T-helper 17 cell (primary cell): ENCODE measurements around the gene TPM2. TPM values are rescaled to one million over a fixed set of nuclear protein-coding genes. Genes with fewer than 3 reads are reported as not detected.

Experiments used
- ATAC-seq: fragments of 150-1000 bp; cut with Tn5 transposase; 2 replicates; pipeline ENCODE4 v1.10.0; 2021; ENCODE audit warnings: mild to moderate bottlenecking, moderate library complexity
- DNase-seq, 3 donors: peaks; one replicate each; pipeline versions ENCODE4 v3.0.0 to v3.0.0-alpha.2; 2020 to 2021
- H3K9me3 ChIP-seq: one replicate; pipeline ENCODE4 v1.7.0; 2013; ENCODE audit warnings: low read length, mild to moderate bottlenecking; ENCODE audit not compliant: control insufficient read depth, poor library complexity, severe bottlenecking
- H3K27ac Mint-ChIP-seq: one replicate; pipeline ENCODE4 v1.8.0; 2022; ENCODE audit warnings: mild to moderate bottlenecking, moderate library complexity, mixed read lengths
- H3K27me3 Mint-ChIP-seq: one replicate; pipeline ENCODE4 v1.8.0; 2022; ENCODE audit warnings: mixed read lengths
- H3K36me3 Mint-ChIP-seq: one replicate; pipeline ENCODE4 v1.8.0; 2022; ENCODE audit warnings: low read depth, mixed read lengths
- H3K4me1 Mint-ChIP-seq: one replicate; pipeline ENCODE4 v1.8.0; 2022; ENCODE audit warnings: mild to moderate bottlenecking, mixed read lengths
- H3K4me3 Mint-ChIP-seq: one replicate; pipeline ENCODE4 v1.8.0; 2022; ENCODE audit warnings: mild to moderate bottlenecking, moderate library complexity, mixed read lengths
- total RNA-seq, 4 donors: library from RNA in 2 of 4; stranded (reverse) in 2 of 4; gene quantifications; one replicate each; pipeline ENCODE4 v1.2.3 and lab custom pipeline; 2022 to 2026

TPM2 gene
- total RNA-seq, 2 donors from 2014 or later, result 29.2 to 33.9 TPM

DNA sequence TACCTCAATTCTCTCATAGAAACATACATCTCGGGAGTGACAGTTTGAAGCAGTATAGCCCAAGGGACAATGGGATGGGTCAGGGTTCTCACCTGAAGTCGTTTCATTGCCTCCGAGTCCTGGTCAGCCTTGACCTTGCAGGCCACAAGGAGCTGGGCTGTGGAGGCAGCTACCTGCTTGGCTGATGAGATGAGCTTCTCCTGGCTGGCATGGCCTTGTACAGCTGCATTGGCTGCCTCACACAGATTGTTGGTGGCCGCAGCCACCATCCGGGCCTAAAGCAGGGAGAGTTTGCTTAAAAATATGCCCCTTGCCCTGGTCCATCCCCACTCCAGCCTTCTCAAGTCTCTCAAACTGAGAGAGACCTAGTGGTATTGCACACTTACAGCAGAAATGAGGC lies 8.5 kb upstream of the TPM2 start:
- H3K27ac Mint-ChIP-seq, result peak overlapping the region; percentile 62
- no peak for DNase-seq
- H3K36me3 Mint-ChIP-seq, result peaks cover 9% of the 10 kb centered on the region
- no peaks in the 10 kb centered on the region for H3K27me3 Mint-ChIP-seq
- H3K4me1 Mint-ChIP-seq, result peaks cover 10% of the 10 kb centered on the region
- H3K9me3 ChIP-seq, result no peaks in the 10 kb centered on the region
- no peak overlapping the region for H3K4me3 Mint-ChIP-seq
- ATAC-seq, result no peak

DNA sequence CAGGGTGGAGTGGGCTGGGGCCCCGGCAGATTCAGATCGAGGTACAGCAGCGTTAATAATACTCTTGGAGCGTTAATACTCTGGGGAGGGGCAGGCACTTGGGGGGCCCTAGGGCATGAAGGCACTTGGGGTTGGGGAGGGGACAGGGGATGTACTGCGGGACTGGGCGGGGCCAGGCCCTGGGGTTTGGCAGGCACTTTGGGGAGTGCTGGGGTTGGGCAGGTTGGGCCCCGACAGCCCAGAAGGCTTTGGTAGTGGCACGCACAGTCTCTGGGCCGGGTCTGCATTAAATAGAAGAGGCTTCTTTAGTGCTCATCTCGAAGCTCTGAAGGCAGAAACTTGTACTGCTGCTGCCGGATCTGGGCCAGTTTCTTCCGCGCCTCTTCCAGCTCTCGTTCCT lies 7.8 kb upstream of the TPM2 start:
- DNase-seq (no peak), ATAC-seq (no peak)
- H3K36me3 Mint-ChIP-seq, result peaks cover 4% of the 10 kb centered on the region
- H3K27ac Mint-ChIP-seq, result peak overlapping the region; percentile 62
- H3K4me1 Mint-ChIP-seq, result peaks cover 10% of the 10 kb centered on the region
- no peaks in the 10 kb centered on the region for H3K9me3 ChIP-seq
- H3K27me3 Mint-ChIP-seq, result no peaks in the 10 kb centered on the region
- no peak overlapping the region for H3K4me3 Mint-ChIP-seq

DNA sequence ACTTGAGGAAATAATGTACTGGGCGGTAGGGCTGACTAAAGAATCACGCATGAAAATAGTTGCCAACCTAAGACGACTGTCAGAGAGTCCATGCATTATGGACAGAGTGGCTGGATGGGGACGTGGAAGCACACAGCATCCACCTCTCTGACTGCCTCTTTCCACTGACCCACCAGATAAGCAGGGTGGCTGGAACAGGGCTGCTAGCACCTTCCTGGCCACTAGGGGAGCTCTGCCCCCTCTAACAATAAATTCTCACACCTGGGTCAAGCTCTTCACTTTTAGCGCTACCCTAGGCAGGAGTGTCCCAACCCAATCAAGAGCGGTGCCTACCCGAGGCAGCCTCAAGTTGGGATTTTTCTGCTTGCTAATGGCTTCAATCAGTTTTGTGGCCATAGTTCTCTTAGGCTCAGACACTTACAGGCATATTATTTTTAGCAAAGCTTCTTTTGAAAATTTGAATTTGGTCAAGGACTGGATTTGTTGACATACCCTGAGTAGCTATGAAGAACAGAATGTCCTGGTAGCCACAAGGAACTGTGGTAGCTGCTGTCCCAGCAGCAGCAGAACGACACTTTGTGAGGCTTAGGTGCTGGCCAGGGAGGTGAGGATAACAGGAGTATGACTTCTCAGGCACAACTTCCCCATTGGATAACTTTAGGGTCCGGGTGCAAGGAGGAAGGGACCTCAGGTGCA lies 6.9 kb upstream of the TPM2 start:
- no peaks in the 10 kb centered on the region for H3K9me3 ChIP-seq
- DNase-seq, result peak; percentile 32 to 55 (median 34)
- Mint-ChIP-seq H3K4me1 (peaks cover 14% of the 10 kb centered on the region), H3K27ac (peak overlapping the region; percentile 62), H3K4me3 (no peak overlapping the region), H3K27me3 (no peaks in the 10 kb centered on the region), H3K36me3 (peaks cover 4% of the 10 kb centered on the region)
- ATAC-seq, result peak; percentile 91

DNA sequence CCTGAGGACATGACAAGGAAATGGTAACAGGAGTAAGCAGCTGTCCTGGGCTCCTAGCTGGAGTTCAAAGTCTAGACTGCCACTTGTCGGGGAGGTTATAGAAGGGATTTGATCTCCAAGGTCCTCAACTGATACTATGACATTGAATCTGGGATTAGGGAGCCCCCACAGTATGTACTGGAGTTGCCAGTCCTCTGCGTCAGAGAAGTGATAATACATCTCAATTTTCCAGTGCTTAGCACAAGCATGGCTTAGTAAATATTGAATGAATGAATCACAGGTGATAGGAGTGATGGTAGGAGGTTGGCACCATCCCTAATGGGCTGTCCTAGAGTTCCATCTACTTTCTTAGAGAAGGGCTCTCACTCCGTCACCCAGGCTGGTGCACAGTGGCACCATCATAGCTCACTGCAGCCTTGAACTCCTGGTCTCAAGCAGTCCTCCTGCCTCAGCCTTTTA lies 6.2 kb upstream of the TPM2 start:
- DNase-seq (no peak), ATAC-seq (peak; percentile 9)
- peaks cover 4% of the 10 kb centered on the region for H3K36me3 Mint-ChIP-seq
- H3K4me3 Mint-ChIP-seq, result no peak overlapping the region
- no peaks in the 10 kb centered on the region for H3K9me3 ChIP-seq
- H3K27ac Mint-ChIP-seq, result no peak overlapping the region
- peaks cover 19% of the 10 kb centered on the region for H3K4me1 Mint-ChIP-seq
- H3K27me3 Mint-ChIP-seq, result no peaks in the 10 kb centered on the region

DNA sequence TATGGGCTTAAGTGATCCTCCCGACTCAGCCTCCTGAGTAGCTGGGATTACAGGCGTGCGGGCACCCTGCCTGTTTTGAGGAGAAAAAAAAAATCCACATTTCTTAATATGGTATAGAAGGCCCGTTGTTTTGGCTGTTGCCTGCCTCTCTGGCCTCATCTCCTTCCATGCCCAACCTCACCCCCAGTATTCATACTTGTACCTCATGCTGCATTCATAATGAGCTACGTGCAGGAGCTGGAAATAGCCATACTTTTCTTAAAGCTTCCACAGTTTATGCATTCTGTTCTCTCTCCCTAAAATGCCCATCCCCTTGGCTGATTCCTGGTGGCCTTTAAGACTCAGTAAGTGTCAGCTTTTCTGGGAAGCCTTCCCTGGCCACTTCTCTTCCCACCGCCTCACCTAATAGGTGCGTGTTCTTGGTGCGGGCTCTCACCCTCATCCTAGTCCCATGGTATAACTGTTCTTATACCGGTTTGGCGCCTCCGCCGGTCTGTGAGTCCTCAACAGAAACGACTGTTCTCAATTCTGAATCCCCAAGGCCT lies 2.1 kb upstream of the TPM2 start:
- H3K4me3 Mint-ChIP-seq, result peak overlapping the region; percentile 90
- no peaks in the 10 kb centered on the region for H3K36me3 Mint-ChIP-seq
- ATAC-seq, result no peak
- peaks cover 25% of the 10 kb centered on the region for H3K4me1 Mint-ChIP-seq
- no peaks in the 10 kb centered on the region for H3K9me3 ChIP-seq
- H3K27ac Mint-ChIP-seq, result peak overlapping the region; percentile 81
- no peak for DNase-seq
- H3K27me3 Mint-ChIP-seq, result no peaks in the 10 kb centered on the region

DNA sequence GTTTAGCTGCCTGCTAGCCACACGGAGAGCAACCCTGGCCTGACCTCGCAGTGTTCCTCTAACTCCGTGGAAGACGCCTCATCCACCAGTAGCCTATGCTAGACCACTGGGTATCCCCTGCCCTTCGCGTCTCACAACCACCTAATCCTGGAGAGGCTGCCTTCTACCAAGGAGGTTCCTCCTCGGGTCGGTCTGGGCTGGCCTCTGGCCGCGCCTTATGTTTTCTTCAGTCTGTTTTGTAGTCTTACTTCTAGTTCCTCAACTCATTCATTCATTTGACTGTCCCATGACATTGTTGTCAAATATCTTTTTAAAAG lies 1.6 kb upstream of the TPM2 start:
- ATAC-seq, result peak; percentile 22
- Mint-ChIP-seq H3K4me3 (peak overlapping the region; percentile 90), H3K27ac (peak overlapping the region; percentile 81), H3K27me3 (no peaks in the 10 kb centered on the region), H3K4me1 (peaks cover 19% of the 10 kb centered on the region), H3K36me3 (no peaks in the 10 kb centered on the region)
- H3K9me3 ChIP-seq, result no peaks in the 10 kb centered on the region
- no peak for DNase-seq

DNA sequence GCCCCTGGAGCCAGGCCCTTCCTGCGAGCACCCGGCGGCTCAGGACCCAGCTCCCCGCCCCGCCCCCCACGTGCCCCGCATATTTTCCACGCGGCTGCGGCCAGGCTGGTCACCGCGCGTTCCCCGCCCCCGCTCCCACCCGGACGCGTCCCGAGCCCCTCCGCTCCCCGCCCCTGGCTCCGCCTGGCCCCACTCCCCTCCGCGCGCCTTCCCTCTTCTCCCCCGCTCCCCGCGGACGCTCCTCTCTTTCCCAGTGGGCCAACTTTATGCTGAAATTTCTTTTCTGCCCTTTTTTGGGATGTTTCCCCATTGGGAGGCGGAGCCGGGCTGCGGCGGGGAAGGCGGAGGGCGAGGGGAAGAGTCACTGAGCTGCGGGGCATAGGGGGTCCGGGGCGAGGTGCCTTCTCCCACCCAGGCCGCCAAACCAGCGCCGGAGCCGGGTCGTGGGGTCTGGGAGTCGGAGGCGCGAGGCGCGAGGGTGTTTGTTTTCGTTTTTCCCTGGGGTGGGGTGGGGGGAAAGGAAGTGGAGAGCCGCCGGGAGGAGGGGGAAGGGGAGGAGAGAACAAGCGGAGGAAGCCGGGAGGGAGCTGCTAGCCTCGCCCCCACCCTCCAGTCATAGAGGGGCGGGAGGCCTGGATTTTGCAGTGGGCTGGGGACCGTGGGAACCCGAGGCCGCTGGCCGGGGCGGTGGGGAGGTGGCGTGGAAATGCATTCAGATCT lies 1.0 kb upstream of the TPM2 start:
- DNase-seq (no peak), ATAC-seq (peak; percentile 58)
- Mint-ChIP-seq H3K4me1 (peaks cover 20% of the 10 kb centered on the region), H3K4me3 (peak overlapping the region; percentile 90), H3K36me3 (no peaks in the 10 kb centered on the region), H3K27ac (peak overlapping the region; percentile 81), H3K27me3 (no peaks in the 10 kb centered on the region)
- H3K9me3 ChIP-seq, result no peaks in the 10 kb centered on the region

DNA sequence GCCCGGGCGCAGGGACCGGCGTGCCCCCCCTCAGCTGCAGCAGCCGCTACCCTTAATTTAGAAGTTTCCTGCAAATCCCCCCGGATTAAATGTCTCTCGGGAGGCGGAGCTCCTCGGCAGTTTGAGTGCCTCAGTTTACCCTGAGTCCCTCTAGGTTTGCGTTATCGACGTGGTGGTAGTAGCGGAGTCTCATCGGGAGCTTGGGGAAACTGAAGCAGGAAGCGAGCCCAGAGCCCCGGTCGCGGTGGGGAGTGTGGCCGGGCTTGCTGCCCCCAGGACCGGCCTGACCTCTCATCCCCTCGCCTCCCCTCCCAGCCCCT lies 529 bp upstream of the TPM2 start:
- H3K9me3 ChIP-seq, result no peaks in the 10 kb centered on the region
- Mint-ChIP-seq H3K27me3 (no peaks in the 10 kb centered on the region), H3K27ac (no peak overlapping the region), H3K4me1 (peaks cover 20% of the 10 kb centered on the region), H3K36me3 (no peaks in the 10 kb centered on the region), H3K4me3 (peak overlapping the region; percentile 90)
- DNase-seq, result no peak
- ATAC-seq, result peak; percentile 20

DNA sequence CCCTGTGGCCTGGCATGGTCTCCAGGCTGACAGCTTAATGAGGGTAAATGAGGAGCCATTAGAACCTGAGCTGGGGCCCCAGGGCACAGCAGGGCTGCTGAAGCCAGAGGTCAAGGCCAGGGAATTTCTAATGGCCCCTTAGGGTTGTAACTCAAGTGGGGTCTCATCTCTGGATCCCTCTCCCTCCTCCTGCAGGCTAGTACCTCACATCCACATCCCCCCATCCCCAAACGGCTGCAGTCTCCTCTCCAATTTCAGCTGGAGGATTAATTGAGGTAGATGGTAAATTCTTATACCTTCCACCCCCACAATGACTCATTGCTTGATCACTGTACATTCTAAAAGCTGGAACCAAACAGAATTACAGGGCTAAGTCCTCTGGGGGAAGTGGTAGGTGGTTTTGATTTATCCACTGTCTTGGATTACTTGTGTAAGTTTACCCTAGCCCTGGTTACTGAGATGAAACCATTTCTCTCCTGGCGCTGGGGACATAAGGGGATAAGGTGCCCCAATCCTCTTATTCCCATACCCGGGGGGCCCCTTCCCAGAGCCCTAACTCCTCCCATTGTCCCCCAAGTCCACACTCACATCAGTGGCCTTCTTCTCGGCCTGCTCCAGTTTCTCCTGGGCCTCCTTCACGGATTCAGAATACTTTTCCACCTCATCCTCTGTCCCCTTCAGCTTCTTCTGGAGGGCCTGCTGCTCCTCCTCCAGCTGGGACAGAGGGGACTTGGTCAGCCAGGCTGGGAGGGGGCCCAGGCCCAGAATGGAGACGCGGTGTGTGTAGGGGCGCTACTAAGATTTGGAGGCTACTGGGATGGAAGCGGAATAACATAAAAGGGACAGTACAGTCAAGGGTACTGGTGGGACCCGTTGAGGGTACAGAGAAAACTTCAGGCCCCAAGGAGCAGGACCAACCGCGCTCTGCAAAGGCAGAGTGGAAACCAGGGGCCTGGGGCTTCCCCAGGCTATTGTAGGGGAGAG lies 875 bp downstream of the TPM2 start:
- ATAC-seq (no peak), DNase-seq (no peak)
- Mint-ChIP-seq H3K4me3 (peak overlapping the region; percentile 74), H3K27ac (no peak overlapping the region), H3K4me1 (peaks cover 20% of the 10 kb centered on the region), H3K27me3 (no peaks in the 10 kb centered on the region), H3K36me3 (no peaks in the 10 kb centered on the region)
- no peaks in the 10 kb centered on the region for H3K9me3 ChIP-seq

DNA sequence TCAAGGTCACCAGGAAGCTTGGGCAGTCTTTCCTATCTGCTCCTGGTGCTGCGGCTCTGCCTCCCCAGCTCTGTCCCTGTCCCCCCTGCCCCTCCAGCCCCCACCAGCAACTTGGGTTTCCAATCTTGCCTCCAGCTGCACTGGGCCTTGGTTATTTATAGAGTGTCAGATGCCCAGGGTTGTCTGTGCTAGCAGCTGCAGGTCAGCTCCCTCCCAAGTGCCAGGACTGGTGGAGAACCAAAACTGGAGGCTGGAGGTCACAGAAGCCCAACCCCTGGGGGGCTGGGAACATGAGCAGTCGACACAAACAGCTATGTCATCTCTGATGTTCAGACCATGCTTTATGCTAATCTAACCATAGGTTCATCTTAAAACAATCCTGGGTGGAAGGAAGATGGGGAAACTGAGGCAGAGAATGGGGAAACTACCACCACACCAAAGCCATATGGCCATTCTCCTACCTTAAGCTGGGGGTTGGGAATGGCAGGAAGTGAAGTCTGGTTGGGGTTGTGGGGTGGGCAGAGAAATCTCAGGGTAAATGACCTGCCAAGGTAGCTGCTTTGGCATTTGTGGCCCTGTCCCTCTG lies 1.7 kb downstream of the TPM2 start:
- Mint-ChIP-seq H3K4me3 (no peak overlapping the region), H3K36me3 (no peaks in the 10 kb centered on the region), H3K27me3 (no peaks in the 10 kb centered on the region), H3K4me1 (peaks cover 20% of the 10 kb centered on the region), H3K27ac (no peak overlapping the region)
- ATAC-seq, result no peak
- DNase-seq, result no peak
- H3K9me3 ChIP-seq, result no peaks in the 10 kb centered on the region

DNA sequence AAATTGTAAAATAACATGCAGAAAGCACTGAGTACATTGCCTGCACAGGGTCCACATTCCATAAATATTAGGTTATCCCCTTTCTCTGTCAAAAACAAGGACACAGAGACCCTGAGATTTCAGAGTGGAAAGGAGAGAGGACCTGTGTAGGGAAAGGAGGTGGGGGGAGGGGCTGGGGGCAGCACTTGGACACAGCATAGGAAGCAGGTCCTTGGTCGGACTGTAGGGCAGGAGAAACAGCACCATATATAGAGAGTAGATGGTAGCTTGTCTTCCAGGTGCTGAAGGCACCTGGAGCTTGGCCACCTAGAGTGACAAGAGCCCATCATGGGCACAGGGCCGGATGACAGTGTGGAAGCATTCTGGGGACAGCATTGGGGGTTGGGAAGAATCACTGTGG lies 2.4 kb downstream of the TPM2 start:
- ATAC-seq (no peak), DNase-seq (no peak)
- H3K9me3 ChIP-seq, result no peaks in the 10 kb centered on the region
- no peaks in the 10 kb centered on the region for H3K27me3 Mint-ChIP-seq
- peaks cover 20% of the 10 kb centered on the region for H3K4me1 Mint-ChIP-seq
- no peak overlapping the region for H3K4me3 Mint-ChIP-seq
- no peaks in the 10 kb centered on the region for H3K36me3 Mint-ChIP-seq
- H3K27ac Mint-ChIP-seq, result no peak overlapping the region

DNA sequence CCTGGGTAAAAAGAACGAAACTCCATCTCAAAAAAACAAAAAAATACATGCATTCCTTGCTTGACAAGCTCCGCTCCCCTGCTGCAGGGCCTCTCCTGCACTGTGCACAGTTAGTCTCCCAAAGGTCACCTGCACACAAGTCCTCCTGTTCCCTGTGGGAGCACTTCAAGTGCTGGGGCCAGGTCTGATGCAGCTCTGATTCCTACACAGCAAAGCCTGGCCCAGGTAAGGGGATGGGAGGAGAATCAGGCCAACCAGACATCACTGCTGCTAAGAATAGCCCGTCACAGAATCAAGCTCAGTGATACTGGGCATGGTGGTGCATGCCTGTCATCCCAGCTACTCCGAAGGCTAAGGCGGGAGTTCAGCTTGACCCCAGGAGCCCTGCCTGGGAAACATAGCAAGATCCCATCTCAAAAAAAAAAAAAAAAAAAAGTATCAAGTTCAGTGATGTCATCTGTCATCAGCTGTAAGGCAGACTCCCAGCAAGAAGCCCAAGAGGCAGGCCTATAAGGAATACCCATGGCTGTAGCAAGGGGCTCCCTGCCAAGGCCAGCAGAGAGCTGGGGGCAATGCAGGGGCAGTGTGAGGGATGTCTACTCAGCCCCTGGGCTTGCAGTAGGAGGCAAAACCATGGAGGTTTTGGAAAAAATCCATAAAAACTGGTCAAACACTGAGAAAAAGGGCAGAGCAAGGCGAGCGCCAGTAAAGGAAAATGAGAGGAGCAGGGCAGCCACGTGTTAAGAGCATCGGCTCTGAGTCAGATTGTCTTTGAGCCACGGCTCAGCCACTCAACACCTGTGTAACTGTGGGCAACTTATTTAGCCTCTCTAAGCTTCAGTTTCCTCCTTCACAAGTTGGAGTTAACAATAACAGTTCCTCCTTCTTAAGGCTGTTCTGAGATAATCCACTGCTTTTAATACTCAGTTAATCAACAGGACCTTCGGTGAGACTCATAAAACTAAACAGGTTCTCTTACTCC lies 3.2 kb downstream of the TPM2 start:
- H3K4me1 Mint-ChIP-seq, result peaks cover 14% of the 10 kb centered on the region
- no peak overlapping the region for H3K4me3 Mint-ChIP-seq
- ATAC-seq, result no peak
- H3K27me3 Mint-ChIP-seq, result no peaks in the 10 kb centered on the region
- H3K27ac Mint-ChIP-seq, result no peak overlapping the region
- no peaks in the 10 kb centered on the region for H3K9me3 ChIP-seq
- DNase-seq, result no peak
- no peaks in the 10 kb centered on the region for H3K36me3 Mint-ChIP-seq
